LNCaP clone FGC (cell line): Measurements from ENCODE around the gene TPM2.
"Not testable (repeated sequence)": the region's sequence is repeated elsewhere in the genome, so short reads cannot be mapped to it uniquely, and the experiment has no call there.

Source experiments
- DNase-seq: peaks from one replicate; pipeline ENCODE4 v3.0.0-alpha.2; 2011; ENCODE audit warnings: low read depth
- H3K4me3 ChIP-seq: 2 replicates; pipeline ENCODE4 v1.5.1; 2011; ENCODE audit warnings: mild to moderate bottlenecking, low read depth, low read length, control low read depth
- CTCF ChIP-seq: IDR thresholded peaks from 2 replicates; pipeline ENCODE4 v1.5.1; 2012; ENCODE audit warnings: mild to moderate bottlenecking; ENCODE audit not compliant: control insufficient read depth, insufficient read depth; ENCODE audit errors: extremely low read depth

Gene TPM2

DNA sequence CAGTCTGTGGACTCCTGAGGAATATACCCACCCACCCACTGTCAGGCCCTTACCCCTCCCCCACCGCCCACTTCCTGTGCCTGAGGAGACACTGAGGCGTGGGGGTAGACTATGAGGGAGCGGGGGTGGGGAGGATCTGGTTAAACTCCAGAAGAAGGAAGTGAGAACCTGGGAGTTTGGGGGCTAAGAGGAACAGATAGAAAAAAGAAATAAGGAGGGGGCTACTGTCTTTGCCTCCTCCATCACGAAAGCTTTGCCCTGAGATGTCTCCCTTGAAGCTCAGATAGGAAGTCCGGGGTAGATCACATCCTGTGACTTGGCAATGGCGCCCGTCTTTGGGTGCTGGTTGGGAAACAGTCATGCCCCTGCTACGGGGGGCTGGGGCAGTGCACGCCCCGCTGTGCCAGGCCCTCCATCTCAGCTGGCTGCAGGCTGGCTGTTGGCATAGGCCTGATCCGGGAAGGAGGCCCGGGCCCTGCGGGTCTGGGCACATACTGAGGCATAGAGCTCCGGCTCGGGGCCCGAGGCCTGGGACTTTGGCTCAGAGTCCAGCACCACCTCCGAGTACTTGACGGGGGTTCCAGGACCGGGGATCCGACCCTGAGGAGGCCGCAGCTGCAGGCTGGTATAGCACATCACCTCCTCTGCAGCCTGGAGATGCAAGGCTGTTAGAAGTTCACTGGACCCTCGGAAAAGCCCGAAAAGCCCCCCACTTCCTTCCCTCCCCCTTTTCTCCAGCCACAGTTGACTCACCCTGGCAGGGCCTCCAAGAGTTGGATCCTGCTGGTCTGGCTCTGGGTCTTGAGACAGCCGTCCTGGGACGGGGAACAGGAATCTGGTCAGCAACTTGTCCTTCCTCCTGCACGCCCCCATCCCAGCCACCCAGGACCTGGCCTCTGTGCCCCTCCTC, 40.0 kb downstream of the TPM2 start:
- no peak for DNase-seq
- H3K4me3 ChIP-seq, result no peak overlapping the region
- no peak for TF ChIP-seq CTCF

DNA sequence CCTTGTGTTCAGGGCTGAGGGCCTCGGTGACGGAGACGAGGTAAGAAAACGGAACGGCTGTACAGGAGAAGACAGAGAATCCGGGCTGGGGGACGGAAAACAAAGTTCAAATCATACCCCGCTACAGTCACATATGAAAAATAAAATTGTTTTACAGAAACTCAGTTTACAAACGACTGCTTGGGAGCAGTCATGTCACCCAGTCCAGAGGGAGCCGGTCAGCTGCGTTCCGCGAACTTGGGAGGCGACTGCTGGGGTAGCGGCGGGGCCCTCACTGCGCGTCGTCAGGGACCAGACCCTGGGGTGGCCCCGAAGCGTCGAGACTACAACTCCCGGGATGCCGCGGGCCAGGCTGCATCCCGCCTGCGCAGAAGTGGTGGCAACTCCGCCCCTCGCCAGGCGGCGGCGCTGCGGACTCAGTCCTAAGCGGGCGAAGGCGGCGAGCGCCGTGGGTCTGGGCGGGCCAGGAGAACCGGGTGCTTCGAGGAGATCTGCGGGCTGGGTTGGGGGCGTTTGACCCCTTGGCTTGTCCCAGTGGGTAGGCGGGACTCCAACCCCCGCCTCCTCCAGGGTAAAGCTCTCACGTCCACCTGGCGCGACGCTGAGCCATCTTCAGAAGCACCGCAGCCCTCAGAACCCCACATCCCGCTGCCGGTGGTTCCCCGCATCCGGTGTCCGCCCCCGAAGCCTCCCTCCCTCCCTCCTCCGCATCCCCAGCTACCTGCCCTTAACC, 43.0 kb downstream of the TPM2 start:
- H3K4me3 ChIP-seq, result peak overlapping the region; percentile 56
- TF ChIP-seq CTCF, result peak; percentile 99
- no peak for DNase-seq

DNA sequence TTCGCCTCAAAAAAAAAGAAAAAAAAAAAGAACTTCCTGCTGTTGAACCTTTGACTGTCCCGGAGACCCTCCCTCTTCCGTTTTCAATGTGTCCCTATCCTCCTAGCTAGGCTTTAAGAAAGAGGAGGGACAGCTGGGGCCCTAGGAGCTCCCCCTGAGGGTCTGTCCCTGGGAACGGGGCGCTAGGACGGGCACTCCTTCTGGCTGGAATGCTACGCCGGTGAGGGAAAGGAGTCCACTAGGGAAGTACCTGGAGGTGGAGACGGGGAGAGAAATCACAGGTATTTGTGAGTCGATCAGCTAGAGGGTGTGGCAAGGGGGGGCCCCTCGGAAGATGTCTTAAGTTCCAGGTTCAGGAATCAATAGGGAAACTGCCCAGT, 43.6 kb downstream of the TPM2 start:
- H3K4me3 ChIP-seq, result peak overlapping the region; percentile 56

GRCh38 chr9:35645736-35646135, 44.0 kb downstream of the TPM2 start:
- not testable (repeated sequence) for H3K4me3 ChIP-seq, DNase-seq

More for the DNA sequence above, 43.6 kb downstream of the TPM2 start:
- DNase-seq, result no peak
- no peak for TF ChIP-seq CTCF

DNA sequence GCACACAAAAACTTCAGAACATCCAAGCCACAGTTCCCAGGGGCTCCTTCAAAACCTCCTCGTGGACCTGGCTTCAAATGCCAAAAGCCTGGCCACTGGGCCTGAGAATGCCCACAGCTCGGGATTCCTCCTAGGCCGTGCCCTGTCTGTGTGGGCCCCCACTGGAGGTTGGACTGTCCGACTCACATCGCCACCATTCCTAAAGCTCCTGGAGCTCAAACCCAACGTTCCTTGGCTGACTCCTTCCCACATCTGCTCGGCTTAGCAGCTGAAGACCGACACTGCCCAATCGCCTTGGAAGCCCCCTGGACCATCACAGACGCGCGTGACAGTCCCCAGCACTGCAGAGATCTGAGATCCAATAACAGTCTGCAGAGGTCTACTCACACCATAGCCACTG, 46.7 kb downstream of the TPM2 start:
- no peak for DNase-seq
- TF ChIP-seq CTCF, result no peak
- no peak overlapping the region for H3K4me3 ChIP-seq

DNA sequence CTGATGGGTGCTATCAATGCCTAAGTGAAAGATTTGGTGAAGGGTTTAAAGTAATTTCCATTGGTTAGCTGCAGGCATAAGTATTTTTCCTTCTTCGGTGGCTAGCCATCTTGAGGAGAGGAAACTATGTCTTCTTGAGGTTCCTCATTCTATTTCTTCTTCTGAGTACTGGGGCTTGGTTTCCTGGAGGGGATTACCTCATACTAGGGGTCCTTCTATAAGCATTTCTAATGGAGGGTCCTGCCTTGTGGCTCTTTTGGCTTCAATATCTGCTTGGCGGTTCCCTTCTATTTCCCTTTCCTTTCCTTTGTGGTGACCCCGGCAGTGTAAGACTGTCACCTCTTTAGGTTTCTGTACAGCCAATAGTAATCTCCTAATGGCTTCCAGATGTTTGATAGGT, 48.2 kb downstream of the TPM2 start:
- H3K4me3 ChIP-seq, result not testable (repeated sequence)

GRCh38 chr9:35640431-35640830, 49.3 kb downstream of the TPM2 start:
- H3K4me3 ChIP-seq, DNase-seq: not testable (repeated sequence)

More for the DNA sequence above, 48.2 kb downstream of the TPM2 start:
- DNase-seq, result not testable (repeated sequence)

DNA sequence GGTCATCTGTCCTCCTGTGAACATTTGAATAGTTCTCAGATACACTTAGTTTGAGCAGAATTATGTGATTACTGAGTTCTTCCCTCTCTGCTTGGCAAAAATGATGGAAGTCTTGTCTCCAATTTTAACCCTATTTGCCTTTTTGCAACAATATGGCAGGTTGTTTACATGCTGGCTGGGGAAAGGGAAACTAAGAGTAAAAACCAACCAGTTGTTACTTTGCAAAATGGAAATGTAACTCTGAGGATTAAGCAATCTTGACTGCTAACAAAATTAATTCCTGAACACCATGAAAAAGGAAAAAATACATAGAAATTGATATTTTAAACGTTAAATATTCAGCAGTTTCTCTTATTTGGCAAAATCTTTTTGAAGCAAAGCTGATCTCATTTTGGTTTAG, 50.1 kb downstream of the TPM2 start:
- TF ChIP-seq CTCF, result no peak
- no peak overlapping the region for H3K4me3 ChIP-seq
- DNase-seq, result no peak

DNA sequence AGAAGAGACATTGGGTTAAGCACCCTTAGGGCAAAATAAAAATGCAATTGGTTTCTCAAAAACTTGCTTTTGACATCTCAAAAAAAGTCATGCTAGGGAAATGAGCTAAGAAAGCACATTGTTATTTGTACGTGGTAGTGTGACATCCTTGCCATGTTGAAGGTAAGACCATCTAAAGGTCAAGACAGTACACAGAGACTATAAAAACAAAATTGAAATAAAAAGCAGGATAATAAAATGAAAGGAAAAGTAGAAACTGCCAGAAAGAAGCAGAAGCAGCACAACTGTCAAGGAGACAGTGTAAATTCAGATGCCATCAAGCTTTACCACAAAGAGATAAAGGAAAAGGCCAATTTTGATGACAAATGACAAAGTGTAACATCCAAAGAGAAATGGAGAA, 50.5 kb downstream of the TPM2 start:
- DNase-seq, H3K4me3 ChIP-seq: not testable (repeated sequence)

GRCh38 chr9:35638751-35639150, 51.0 kb downstream of the TPM2 start:
- not testable (repeated sequence) for DNase-seq, H3K4me3 ChIP-seq

GRCh38 chr9:35637427-35637955, 52.2 kb downstream of the TPM2 start:
- not testable (repeated sequence) for DNase-seq, H3K4me3 ChIP-seq

DNA sequence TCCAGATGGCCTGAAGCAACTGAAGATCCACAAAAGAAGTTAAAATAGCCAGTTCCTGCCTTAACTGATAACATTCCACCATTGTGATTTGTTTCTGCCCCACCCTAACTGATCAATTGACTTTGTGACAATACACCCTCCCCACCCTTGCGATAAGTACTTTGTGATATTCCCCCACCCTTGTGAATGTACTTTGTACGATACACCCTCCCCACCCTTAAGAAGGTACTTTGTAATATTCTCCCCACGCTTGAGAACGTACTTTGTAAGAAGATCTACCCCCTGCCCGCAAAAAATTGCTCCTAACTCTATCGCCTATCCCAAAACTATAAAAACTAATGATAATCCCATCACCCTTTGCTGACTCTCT, 52.9 kb downstream of the TPM2 start:
- H3K4me3 ChIP-seq, DNase-seq: not testable (repeated sequence)
